Hematopoietic multipotent progenitor cell (in vitro differentiated cells): ENCODE data around the gene STPG4. TPM values are rescaled to one million over a fixed set of nuclear protein-coding genes. Genes with fewer than 3 reads are reported as not detected.
"Not testable (repeated sequence)": the region's sequence is repeated elsewhere in the genome, so short reads cannot be mapped to it uniquely, and the experiment has no call there.

Experiments used
- DNase-seq, 3 donors: peaks; one replicate each; pipeline ENCODE4 v3.0.0-alpha.2; 2011 to 2015; ENCODE audit warnings: low read depth in 2 of 3, low spot score in 2 of 3
- total RNA-seq: library from RNA; depleted of rRNA; stranded (reverse); fragments of >200 nt; gene quantifications from one replicate; pipeline ENCODE4 v1.2.3, GENCODE V29; 2012

STPG4 gene
- total RNA-seq, 1 donor: not detected

- DNase-seq: no peak
Observed at GRCh38 chr2:47129191-47129706, 25.9 kb downstream of the STPG4 start.

GRCh38 chr2:47128705-47129104, 26.4 kb downstream of the STPG4 start:
- DNase-seq: no peak

DNA sequence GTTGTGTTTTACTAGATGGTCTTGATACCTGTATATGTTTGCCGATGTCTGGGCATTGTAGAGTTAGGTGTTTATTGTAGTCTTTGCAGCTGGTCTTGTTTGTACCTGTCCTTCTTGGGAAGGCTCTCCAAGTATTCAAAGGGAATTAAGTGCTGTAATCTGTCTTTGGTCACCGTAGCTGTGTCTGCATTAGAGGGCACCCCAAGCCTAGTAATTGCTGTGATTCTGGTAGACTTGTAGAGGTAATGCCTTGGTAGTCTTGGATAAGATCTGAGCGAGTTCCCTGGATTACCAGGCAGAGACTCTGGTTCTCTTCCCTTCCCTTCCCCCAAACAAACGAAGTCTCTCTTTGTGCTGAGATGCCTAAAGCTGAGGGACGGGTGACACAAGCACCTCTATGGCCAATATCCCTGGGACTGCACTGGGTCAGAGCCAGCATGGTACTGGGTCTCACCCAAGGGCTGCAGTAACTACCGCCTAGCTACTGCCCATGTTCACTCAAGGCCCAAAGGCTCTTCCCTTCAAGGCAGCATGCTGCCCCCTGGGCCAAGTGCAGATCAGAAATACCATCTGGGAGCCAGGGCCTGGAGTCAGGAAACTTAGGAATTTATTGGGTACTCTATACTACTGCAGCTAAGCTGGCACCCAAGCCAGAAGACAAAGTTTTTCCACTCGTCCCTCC, 27.1 kb downstream of the STPG4 start:
- DNase-seq: no peak

GRCh38 chr2:47126783-47127182, 28.3 kb downstream of the STPG4 start:
- no peak for DNase-seq

GRCh38 chr2:47124740-47125139, 30.4 kb downstream of the STPG4 start:
- not testable (repeated sequence) for DNase-seq

GRCh38 chr2:47120424-47120823, 34.7 kb downstream of the STPG4 start:
- not testable (repeated sequence) for DNase-seq

- DNase-seq: no peak
Observed at GRCh38 chr2:47119001-47119400, 36.1 kb downstream of the STPG4 start.

DNA sequence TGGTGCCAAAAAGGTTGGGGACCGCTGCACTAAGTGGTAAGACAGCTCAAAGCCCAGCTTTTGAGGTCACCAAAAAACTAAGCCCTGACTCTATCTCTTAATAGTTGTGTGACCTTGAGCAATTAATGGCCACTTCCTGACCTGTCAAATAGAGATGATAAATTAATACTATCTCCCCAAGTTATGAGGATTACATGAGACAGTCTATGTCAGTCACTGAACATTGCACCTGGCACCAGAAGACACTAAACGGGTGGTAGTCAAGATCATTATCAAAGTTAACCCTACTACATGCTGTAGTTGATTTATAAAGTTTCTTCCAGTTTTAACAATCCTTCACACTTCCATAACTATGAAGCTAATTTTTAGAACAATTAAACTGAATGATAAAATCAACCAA, 36.5 kb downstream of the STPG4 start:
- no peak for DNase-seq

DNA sequence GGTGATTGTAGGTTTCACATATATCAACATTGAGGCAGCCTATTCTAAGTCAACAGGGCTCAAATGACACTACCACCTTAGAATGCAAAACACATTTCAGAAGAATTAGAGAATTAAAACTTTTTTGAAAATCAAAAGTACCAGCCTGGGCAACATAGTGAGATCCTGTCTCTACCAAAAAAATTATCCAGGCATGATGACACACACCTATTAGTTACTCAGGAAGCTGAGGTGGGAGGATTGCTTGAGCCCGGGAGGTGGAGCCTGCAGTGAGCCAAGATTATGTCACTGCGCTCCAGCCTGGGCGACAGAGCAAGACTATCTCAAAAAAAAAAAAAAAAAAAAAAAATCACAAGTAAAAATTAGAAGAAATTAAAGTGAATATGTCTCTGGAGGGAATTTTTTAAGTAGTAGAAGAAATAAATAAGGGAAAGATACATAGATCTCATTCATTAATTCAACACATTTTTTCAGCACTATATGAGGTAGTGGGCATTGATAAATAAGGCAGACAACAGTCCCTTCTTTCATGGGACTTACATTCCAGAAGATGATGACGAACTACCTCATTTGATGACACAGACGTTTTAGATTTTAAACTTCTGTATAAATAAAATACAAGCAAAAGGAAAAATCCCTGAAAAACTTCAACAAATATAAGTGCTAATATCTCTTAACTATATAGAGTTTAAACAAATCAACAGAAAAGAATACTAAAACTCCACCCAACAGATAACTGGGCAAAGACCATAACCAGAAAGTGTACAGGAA, 42.3 kb downstream of the STPG4 start:
- DNase-seq: no peak

DNA sequence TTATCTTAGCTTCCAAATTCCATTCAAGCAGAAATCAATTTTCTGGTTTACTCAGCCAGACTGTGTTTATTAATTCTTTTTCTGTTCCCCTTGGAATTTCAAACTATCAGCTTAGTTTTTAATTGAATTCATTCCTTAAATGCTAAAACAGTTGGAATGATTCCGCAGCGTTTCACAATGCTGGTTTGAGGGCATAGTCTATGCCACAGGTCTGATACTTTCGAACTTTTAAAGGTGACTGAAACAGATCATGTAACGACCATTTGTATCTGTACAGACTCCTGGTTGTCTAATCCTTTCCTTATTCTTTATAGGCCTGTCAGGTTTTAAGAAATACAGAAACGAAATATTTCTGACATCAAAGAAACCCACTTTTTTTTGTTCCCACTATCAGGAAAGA, 45.4 kb downstream of the STPG4 start:
- no peak for DNase-seq

DNA sequence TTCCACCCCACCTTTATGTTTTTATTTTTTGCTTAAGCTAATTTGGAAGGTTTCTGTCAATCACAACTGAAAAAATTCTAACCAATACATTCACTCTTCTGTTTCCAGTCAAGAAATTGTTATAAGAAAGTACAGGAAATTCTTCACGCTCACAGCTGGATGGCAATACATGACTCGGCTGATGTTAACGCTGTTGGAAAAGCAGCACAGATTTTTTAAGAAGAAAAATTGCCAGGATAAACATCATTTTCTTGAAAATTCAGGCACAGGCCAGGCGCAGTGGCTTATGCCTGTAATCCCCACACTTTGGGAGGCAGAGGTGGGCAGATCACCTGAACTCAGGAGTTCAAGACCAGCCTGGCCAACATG, 46.1 kb downstream of the STPG4 start:
- DNase-seq: no peak

- not testable (repeated sequence) for DNase-seq
Observed at GRCh38 chr2:47108267-47109006, 46.7 kb downstream of the STPG4 start.

DNA sequence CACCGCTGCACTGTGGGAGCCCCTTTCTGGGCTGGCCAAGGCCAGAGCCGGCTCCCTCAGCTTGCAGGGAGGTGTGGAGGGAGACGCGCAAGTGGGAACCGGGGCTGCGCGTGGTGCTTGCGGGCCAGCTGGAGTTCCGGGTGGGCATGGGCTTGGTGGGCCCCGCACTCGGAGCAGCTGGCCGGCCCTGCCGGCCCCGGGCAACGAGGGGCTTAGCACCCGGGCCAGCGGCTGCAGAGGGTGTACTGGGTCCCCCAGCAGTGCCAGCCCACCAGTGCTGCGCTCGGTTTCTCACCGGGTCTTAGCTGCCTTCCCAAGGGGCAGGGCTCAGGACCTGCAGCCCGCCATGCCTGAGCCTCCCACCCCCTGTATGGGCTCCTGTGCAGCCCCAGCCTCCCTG, 47.9 kb downstream of the STPG4 start:
- not testable (repeated sequence) for DNase-seq

DNA sequence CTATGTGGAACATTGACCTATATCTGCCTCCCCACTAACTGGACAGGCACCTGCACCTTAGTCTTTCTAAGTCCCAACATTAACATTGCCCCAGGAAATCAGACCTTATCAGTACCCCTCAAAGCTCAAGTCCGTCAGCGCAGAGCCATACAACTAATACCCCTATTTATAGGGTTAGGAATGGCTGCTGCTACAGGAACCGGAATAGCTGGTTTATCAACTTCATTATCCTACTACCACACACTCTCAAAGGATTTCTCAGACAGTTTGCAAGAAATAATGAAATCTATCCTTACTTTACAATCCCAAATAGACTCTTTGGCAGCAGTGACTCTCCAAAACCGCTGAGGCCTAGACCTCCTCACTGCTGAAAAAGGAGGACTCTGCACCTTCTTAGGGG, 48.9 kb downstream of the STPG4 start:
- not testable (repeated sequence) for DNase-seq

DNA sequence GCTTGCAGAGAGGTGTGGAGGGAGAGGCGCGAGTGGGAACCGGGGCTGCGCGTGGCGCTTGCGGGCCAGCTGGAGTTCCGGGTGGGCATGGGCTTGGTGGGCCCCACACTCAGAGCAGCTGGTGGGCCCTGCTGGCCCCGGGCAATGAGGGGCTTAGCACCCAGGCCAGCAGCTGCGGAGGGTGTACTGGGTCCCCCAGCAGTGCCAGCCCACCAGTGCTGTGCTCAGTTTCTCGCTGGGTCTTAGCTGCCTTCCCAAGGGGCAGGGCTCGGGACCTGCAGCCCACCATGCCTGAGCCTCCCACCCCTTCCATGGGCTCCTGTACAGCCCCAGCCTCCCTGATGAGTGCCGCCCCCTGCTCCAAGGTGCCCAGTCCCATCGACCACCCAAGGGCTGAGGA, 55.4 kb downstream of the STPG4 start:
- DNase-seq: not testable (repeated sequence)

DNA sequence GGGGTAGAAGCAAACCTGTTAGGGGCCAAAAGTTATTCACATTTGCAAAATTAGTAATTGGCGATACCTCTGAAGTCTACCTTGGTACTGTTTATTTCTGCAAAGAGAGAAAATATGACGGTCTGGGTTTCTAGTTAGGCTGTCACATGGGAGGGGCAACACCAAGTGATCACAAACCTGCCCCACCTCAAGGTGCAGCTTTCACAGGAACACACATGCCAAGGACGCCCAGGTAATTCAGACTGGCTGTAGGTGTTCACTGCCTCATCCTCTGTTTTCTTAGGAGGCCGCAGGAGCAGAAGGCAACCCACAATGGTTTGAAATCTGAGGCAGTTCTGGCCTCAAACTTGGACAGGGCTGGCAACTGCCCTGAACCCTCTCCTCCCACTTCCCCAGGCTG, 56.2 kb downstream of the STPG4 start:
- no peak for DNase-seq

DNA sequence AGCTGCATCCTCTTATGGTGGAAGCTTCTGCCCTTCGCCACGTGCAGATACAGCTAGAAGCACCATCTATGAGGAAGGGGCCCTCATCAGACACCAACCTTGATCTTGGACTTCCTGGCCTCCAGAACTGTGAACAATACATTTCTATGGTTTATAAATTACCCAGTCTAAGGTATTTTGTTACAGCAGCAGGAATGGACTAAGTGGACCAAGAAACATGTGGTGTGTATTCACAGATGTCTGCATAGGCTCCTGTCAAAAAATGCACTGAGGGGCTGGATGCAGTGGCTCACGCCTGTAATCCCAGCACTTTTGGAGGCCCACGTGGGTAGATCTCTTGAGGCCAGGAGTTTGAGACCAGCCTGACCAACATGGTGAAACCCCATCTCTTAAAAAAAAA, 57.5 kb downstream of the STPG4 start:
- DNase-seq: no peak

DNA sequence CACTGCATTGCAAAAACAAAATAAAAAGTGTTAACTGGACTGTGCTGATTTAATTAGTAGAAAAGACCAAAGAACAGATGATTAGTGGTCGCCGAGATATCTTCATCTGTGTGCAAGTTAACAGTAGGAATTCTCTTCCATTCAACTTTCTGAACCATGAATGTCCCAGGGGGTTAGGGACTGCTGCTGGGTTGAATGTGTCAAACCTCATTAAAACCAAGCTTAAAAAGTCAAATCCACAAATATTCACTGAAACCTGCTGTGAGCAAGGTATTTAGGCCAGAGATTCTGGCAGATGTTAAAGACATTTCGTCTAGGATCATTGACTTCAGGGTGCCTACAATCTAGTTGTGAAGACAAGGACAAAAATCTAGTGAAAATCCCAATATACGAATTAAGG, 58.7 kb downstream of the STPG4 start:
- no peak for DNase-seq

GRCh38 chr2:47095349-47096020, 59.6 kb downstream of the STPG4 start:
- no peak for DNase-seq

DNA sequence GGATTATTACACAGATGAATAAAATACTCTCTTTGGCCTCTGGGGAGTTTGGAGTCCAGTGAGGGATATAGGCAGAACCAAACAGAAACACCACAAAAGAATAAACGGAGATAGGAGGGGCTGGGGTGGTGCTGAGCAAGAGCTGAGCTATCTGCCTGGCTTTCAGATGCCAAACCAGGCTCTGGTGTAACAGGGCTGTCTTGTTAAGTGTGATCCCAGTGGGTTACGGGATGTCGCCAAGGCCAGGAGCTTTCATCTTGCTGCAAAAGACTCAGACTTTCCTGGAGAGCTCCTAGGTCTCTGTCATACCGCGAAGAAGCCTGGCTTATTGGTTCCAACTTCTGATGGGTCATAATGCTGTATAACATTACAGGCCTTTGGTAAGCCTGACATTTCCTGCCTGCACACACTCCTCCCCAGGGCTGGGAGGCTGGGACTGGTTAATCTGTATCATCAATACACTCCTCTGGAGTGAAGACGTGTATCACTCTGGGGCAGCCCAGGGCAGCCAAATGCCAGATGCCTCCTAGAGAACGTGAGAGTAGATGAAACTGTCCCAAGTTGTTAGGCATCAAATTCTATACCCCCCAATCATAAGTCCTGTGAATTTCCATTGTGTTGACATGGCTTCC, 60.5 kb downstream of the STPG4 start:
- no peak for DNase-seq
